GM23338 (cell line): ENCODE results near the gene CCNF. TPM values are rescaled to one million over a fixed set of nuclear protein-coding genes. Genes with fewer than 3 reads are reported as not detected.

Experiments used
- ATAC-seq: fragments of 200-7000 bp; cut with Tn5 transposase; 3 replicates; pipeline ENCODE4 v1.9.1; 2020
- DNase-seq: peaks from one replicate; pipeline ENCODE4 v3.0.0-alpha.2; 2015; ENCODE audit warnings: low spot score
- H2AFZ ChIP-seq: fragments of 200-600 bp; sonication (generic); 2 replicates; pipeline ENCODE4 v1.8.0; 2016; ENCODE audit warnings: antibody characterized with exemption, mild to moderate bottlenecking, moderate library complexity
- H3F3A ChIP-seq: fragments of 200-600 bp; sonication (generic); replicated peaks from 2 replicates; pipeline ENCODE4 v1.8.0; 2017; ENCODE audit warnings: antibody characterized with exemption, mixed run types, low read depth
- H3K27ac ChIP-seq: fragments of 200-600 bp; sonication (generic); 2 replicates; pipeline ENCODE4 v1.6.1; 2016; ENCODE audit warnings: low read depth
- H3K27me3 ChIP-seq: fragments of 200-600 bp; sonication (generic); 2 replicates; pipeline ENCODE4 v1.8.0; 2016; ENCODE audit warnings: mild to moderate bottlenecking, mixed run types, moderate library complexity; ENCODE audit not compliant: insufficient read depth
- H3K36me3 ChIP-seq: fragments of 200-600 bp; sonication (generic); 2 replicates; pipeline ENCODE4 v1.8.0; 2016; ENCODE audit warnings: mild to moderate bottlenecking; ENCODE audit not compliant: insufficient read depth
- H3K4me1 ChIP-seq: fragments of 200-600 bp; sonication (generic); 2 replicates; pipeline ENCODE4 v1.8.0; 2016; ENCODE audit warnings: mild to moderate bottlenecking, moderate library complexity; ENCODE audit not compliant: insufficient read depth
- H3K4me2 ChIP-seq: fragments of 200-600 bp; sonication (generic); 2 replicates; pipeline ENCODE4 v1.7.1; 2017; ENCODE audit warnings: mixed run types
- H3K4me3 ChIP-seq: fragments of 200-600 bp; sonication (generic); 2 replicates; pipeline ENCODE4 v1.6.1; 2016; ENCODE audit warnings: mixed run types
- H3K79me2 ChIP-seq: fragments of 200-600 bp; sonication (generic); replicated peaks from 2 replicates; pipeline ENCODE4 v1.8.0; 2017; ENCODE audit warnings: mild to moderate bottlenecking; ENCODE audit not compliant: insufficient read depth
- H3K9me2 ChIP-seq: fragments of 200-600 bp; sonication (generic); 2 replicates; pipeline ENCODE4 v1.8.0; 2017; ENCODE audit not compliant: insufficient read depth
- H4K20me1 ChIP-seq: fragments of 200-600 bp; sonication (generic); replicated peaks from 2 replicates; pipeline ENCODE4 v1.8.0; 2017; ENCODE audit warnings: mild to moderate bottlenecking; ENCODE audit not compliant: insufficient read depth
- H3K27ac Mint-ChIP-seq: 2 replicates; pipeline ENCODE4 v1.8.0; 2020; ENCODE audit warnings: inconsistent platforms, mild to moderate bottlenecking, moderate library complexity, mixed read lengths
- H3K27me3 Mint-ChIP-seq: 3 replicates; pipeline ENCODE4 v1.8.0; 2022; ENCODE audit warnings: low read depth, mild to moderate bottlenecking, moderate library complexity, mixed read lengths, inconsistent platforms; ENCODE audit not compliant: insufficient read depth, poor library complexity
- H3K36me3 Mint-ChIP-seq: 3 replicates; pipeline ENCODE4 v1.8.0; 2021; ENCODE audit warnings: low read depth, mild to moderate bottlenecking, inconsistent platforms, moderate library complexity, mixed read lengths
- H3K4me1 Mint-ChIP-seq: 3 replicates; pipeline ENCODE4 v1.8.0; 2020; ENCODE audit warnings: mild to moderate bottlenecking, inconsistent platforms, mixed read lengths
- H3K4me3 Mint-ChIP-seq: 3 replicates; pipeline ENCODE4 v1.8.0; 2021; ENCODE audit warnings: moderate library complexity, mild to moderate bottlenecking, inconsistent platforms, mixed read lengths
- H3K9me3 Mint-ChIP-seq: 3 replicates; pipeline ENCODE4 v1.8.0; 2020; ENCODE audit warnings: moderate library complexity, mild to moderate bottlenecking, inconsistent platforms, mixed read lengths
- CREB1 ChIP-seq: fragments of 250-450 bp; sonication (Bioruptor Pico); IDR thresholded peaks from 2 replicates; pipeline ENCODE4 v1.5.0; 2020; ENCODE audit warnings: low read depth, mild to moderate bottlenecking, moderate library complexity
- EZH2phosphoT487 ChIP-seq: fragments of 200-600 bp; sonication (generic); IDR thresholded peaks from one replicate; pipeline ENCODE4 v1.8.1; 2018; ENCODE audit warnings: antibody characterized with exemption; ENCODE audit not compliant: unreplicated experiment
- POLR2AphosphoS5 ChIP-seq: IDR thresholded peaks from 2 replicates; pipeline ENCODE4 v1.6.1; 2016; ENCODE audit warnings: antibody characterized with exemption, low read depth
- ZNF331 ChIP-seq: fragments of 250-450 bp; sonication (Bioruptor Pico); IDR thresholded peaks from 2 replicates; pipeline ENCODE4 v1.5.0; 2020; ENCODE audit warnings: low read depth, mild to moderate bottlenecking, moderate library complexity
- polyA plus RNA-seq: library from polyadenylated mRNA; unstranded; fragments of >200 nt; fragmentation: Nextera tagmentation; extraction: Ambion mirVana; gene quantifications from 2 replicates; pipeline ENCODE4 v1.2.1, GENCODE V29; 2016
- total RNA-seq: library from RNA; depleted of rRNA; stranded (reverse); fragments of >200 nt; shearing (Covaris generic); gene quantifications from 2 replicates; pipeline ENCODE4 v1.2.3, GENCODE V29; 2014
- TF ChIP-seq, protein P1 (sequence below), 2 experiments: fragments of 200-600 bp in 1 of 2; sonication (generic) in 1 of 2; conservative IDR thresholded peaks; 2 replicates each; pipeline versions ENCODE4 v1.5.1 to v1.6.1; 2016 to 2017; ENCODE audit warnings: antibody characterized with exemption in 2 of 2, low read depth in 2 of 2, mild to moderate bottlenecking in 2 of 2, moderate library complexity in 1 of 2
- TF ChIP-seq, protein P2 (sequence below): IDR thresholded peaks from 2 replicates; pipeline ENCODE4 v1.6.1; 2016; ENCODE audit warnings: antibody characterized with exemption
- TF ChIP-seq, protein P3 (sequence below): IDR thresholded peaks from one replicate; pipeline ENCODE4 v1.6.1; 2018; ENCODE audit warnings: antibody characterized with exemption; ENCODE audit not compliant: unreplicated experiment

CCNF gene
- total and polyA plus RNA-seq, 2 experiments from 2014 or later, result 21.2 to 54.2 TPM

DNA sequence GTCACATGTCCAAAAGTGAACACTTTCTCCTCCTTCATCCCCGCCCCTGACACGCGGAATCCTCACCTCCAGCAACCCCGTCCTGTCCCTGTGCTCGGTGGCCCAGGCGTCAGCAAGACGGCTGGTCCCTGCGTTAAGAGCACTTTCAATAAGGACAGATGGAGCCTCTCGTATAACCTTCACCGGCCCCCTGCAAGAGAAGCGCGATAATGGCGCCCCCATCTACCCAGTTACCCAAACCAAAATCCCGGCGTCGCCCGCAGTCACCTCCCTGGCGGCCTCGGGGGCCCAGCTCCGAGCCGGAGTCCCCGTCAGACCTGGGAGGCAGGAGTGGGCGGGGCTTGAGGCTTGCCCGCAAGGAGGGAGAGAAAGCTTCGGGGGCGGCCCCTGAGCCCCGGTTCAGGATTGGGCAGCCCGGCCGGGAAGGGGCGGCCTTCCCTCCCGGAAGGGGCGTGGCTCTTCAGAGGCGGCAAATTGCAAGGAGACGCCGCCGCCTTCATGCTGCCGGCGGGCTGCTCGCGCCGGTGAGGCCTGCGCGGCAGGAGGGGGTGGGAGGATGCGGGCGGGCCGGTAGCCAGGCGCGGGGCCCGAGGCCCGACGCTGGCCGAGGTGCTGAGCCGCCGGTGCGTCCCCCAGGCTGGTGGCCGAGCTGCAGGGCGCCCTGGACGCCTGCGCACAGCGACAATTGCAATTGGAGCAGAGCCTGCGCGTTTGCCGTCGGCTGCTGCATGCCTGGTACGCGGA lies 30.6 kb downstream of the CCNF start, which contains the start of gene TEDC2:
Gene TEDC2 (plus strand): TSS at position 463 of the 744 bp plus-strand sequence. CDS start 36 bp downstream, at position 499.
- H3K4me1 ChIP-seq, result peaks cover 11% of the 10 kb centered on the region; the same call in 1 of the 2 replicates
- H3K4me3 ChIP-seq, result peak within 1 kb of the TSS; percentile 87
- H3K9me2 ChIP-seq, result no peaks in the 10 kb centered on the region
- peak within 1 kb of the TSS; percentile 55; the same call in 1 of the 2 replicates for H3K27ac ChIP-seq
- H3K79me2 ChIP-seq, result peaks cover 12% of the 10 kb centered on the region
- H3K4me2 ChIP-seq, result peak within 1 kb of the TSS; percentile 98
- peak within 1 kb of the TSS; percentile 85 for H2AFZ ChIP-seq
- H3K4me3 Mint-ChIP-seq, result peak within 1 kb of the TSS; percentile 85
- no peak for TF ChIP-seq ZNF331 (CRISPR knock-in tag)
- TF ChIP-seq, protein P1, sequence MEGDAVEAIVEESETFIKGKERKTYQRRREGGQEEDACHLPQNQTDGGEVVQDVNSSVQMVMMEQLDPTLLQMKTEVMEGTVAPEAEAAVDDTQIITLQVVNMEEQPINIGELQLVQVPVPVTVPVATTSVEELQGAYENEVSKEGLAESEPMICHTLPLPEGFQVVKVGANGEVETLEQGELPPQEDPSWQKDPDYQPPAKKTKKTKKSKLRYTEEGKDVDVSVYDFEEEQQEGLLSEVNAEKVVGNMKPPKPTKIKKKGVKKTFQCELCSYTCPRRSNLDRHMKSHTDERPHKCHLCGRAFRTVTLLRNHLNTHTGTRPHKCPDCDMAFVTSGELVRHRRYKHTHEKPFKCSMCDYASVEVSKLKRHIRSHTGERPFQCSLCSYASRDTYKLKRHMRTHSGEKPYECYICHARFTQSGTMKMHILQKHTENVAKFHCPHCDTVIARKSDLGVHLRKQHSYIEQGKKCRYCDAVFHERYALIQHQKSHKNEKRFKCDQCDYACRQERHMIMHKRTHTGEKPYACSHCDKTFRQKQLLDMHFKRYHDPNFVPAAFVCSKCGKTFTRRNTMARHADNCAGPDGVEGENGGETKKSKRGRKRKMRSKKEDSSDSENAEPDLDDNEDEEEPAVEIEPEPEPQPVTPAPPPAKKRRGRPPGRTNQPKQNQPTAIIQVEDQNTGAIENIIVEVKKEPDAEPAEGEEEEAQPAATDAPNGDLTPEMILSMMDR (conservative IDR thresholded peaks at IDR 0.05; ENCODE audit: low read depth in 2 of 2), result no peak
- TF ChIP-seq, protein P2, sequence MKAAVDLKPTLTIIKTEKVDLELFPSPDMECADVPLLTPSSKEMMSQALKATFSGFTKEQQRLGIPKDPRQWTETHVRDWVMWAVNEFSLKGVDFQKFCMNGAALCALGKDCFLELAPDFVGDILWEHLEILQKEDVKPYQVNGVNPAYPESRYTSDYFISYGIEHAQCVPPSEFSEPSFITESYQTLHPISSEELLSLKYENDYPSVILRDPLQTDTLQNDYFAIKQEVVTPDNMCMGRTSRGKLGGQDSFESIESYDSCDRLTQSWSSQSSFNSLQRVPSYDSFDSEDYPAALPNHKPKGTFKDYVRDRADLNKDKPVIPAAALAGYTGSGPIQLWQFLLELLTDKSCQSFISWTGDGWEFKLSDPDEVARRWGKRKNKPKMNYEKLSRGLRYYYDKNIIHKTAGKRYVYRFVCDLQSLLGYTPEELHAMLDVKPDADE, result peak; percentile 34; the same call in 1 of the 2 replicates
- TF ChIP-seq, protein P3, sequence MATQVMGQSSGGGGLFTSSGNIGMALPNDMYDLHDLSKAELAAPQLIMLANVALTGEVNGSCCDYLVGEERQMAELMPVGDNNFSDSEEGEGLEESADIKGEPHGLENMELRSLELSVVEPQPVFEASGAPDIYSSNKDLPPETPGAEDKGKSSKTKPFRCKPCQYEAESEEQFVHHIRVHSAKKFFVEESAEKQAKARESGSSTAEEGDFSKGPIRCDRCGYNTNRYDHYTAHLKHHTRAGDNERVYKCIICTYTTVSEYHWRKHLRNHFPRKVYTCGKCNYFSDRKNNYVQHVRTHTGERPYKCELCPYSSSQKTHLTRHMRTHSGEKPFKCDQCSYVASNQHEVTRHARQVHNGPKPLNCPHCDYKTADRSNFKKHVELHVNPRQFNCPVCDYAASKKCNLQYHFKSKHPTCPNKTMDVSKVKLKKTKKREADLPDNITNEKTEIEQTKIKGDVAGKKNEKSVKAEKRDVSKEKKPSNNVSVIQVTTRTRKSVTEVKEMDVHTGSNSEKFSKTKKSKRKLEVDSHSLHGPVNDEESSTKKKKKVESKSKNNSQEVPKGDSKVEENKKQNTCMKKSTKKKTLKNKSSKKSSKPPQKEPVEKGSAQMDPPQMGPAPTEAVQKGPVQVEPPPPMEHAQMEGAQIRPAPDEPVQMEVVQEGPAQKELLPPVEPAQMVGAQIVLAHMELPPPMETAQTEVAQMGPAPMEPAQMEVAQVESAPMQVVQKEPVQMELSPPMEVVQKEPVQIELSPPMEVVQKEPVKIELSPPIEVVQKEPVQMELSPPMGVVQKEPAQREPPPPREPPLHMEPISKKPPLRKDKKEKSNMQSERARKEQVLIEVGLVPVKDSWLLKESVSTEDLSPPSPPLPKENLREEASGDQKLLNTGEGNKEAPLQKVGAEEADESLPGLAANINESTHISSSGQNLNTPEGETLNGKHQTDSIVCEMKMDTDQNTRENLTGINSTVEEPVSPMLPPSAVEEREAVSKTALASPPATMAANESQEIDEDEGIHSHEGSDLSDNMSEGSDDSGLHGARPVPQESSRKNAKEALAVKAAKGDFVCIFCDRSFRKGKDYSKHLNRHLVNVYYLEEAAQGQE, result peak; percentile 54
- 0 out of 2 replicates have a peak, but pooled peaks have one; percentile 5 for TF ChIP-seq CREB1 (CRISPR knock-in tag)
- peak; percentile 83 for TF ChIP-seq POLR2AphosphoS5
- no peaks in the 10 kb centered on the region for H3K36me3 ChIP-seq
- H3K36me3 Mint-ChIP-seq, result peaks cover 33% of the 10 kb centered on the region
- peak; percentile 89 for ATAC-seq
- H3K27ac Mint-ChIP-seq, result peak within 1 kb of the TSS; percentile 91
- peak; percentile 99 for DNase-seq
- no peaks in the 10 kb centered on the region for H3K27me3 ChIP-seq
- H3K27me3 Mint-ChIP-seq, result peaks cover 17% of the 10 kb centered on the region
- peaks cover 10% of the 10 kb centered on the region; the same call in 1 of the 2 replicates for H4K20me1 ChIP-seq
- peaks cover 20% of the 10 kb centered on the region; the same call in 1 of the 2 replicates for H3F3A ChIP-seq
- H3K4me1 Mint-ChIP-seq, result peaks cover 15% of the 10 kb centered on the region
- H3K9me3 Mint-ChIP-seq, result no peaks in the 10 kb centered on the region

DNA sequence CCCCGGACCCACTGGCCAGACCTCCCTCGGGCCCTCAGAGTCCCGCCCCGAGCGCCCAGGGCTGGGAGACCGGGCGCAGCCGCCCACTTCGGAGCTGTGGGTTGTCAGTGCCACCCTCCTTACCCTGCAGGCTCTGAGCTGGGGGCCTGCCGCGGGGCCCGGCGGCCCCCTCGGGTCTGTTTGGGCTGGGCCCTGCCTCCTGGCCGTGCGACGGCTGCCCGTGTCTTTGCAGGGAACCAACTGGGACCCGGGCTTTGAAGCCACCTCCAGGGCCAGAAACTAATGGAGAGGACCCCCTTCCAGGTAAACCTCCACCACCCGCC lies 31.1 kb downstream of the CCNF start:
- H3K27me3 ChIP-seq, result no peaks in the 10 kb centered on the region
- peak overlapping the region; percentile 66; the same call in 1 of the 2 replicates for H2AFZ ChIP-seq
- Mint-ChIP-seq H3K4me1 (peaks cover 15% of the 10 kb centered on the region), H3K9me3 (no peaks in the 10 kb centered on the region), H3K4me3 (peak overlapping the region; percentile 85), H3K36me3 (peaks cover 29% of the 10 kb centered on the region), H3K27ac (no peak overlapping the region), H3K27me3 (peaks cover 16% of the 10 kb centered on the region)
- peaks cover 22% of the 10 kb centered on the region for H3F3A ChIP-seq
- H3K79me2 ChIP-seq, result peaks cover 12% of the 10 kb centered on the region
- no peaks in the 10 kb centered on the region for H3K9me2 ChIP-seq
- H4K20me1 ChIP-seq, result peaks cover 10% of the 10 kb centered on the region; the same call in 1 of the 2 replicates
- H3K4me2 ChIP-seq, result peak overlapping the region; percentile 98
- H3K27ac ChIP-seq, result 0 out of 2 replicates have a peak overlapping the region, but pooled peaks have one; percentile 45
- H3K4me3 ChIP-seq, result peak overlapping the region; percentile 87
- no peak for ATAC-seq
- H3K4me1 ChIP-seq, result peaks cover 11% of the 10 kb centered on the region; the same call in 1 of the 2 replicates
- no peaks in the 10 kb centered on the region for H3K36me3 ChIP-seq
- no peak for DNase-seq
- TF ChIP-seq CREB1 (CRISPR knock-in tag) (no peak), EZH2phosphoT487 (no peak)
